Measurements from ENCODE around the gene BCL10.
A peak's percentile ranks its signal among the peaks of the same experiment; 100 is the strongest.
"Not testable (repeated sequence)": the region's sequence is repeated elsewhere in the genome, so short reads cannot be mapped to it uniquely, and the experiment has no call there.

The BCL10 gene

DNA sequence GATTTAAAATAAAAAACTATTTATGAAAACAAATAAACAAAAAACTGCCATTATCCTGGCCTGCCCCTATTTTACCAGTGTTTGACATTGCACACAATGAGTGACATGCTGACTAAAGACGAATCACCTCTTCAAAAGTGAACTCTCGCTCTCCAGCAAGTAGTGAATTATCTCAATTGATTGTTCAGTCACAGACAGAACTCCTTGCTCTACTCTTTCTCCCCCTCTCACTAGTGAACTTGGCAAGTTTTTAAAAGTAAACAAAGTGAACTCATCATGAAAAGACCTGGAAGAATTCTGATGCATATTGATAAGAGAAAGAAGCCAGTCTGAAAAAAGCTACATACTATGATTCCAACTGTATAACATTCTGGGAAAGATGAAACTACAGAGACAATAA is 12.3 kb downstream of the BCL10 start:
- no peak for DNase-seq (ENCODE audit: low read depth)

DNA sequence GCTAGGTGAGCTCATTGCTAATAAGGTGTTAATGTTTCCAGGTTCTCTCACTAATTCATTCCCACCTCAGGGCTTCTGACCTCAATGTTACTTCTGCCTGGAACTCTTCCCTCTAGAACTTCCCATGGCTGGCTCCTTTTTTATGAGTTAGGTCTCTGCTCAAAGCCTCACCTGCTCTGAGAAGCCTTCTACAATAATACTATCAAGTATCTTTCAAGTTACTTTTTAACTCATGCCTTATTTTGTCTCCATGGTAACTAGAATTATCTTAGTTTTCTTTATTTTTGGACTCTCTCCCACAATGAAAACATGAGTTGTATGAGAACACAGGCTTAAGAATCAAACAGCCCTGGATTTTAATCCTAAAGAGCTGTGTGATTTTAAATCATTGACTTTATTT is 13.4 kb downstream of the BCL10 start:
- no peak for DNase-seq (ENCODE audit: low read depth)

- DNase-seq (ENCODE audit: low read depth): no peak
Measured at GRCh38 chr1:85259912-85260274, 16.5 kb downstream of the BCL10 start.

- peak; percentile 57 for DNase-seq (ENCODE audit: low read depth)
Measured at GRCh38 chr1:85259118-85259911, 17.1 kb downstream of the BCL10 start, which contains the start of gene C1orf52. TSS of gene C1orf52 (minus strand) at chr1:85259662. CDS start at chr1:85259633, 29 bp downstream.

GRCh38 chr1:85258536-85259117 is 17.8 kb downstream of the BCL10 start:
- no peak for DNase-seq (ENCODE audit: low read depth)

- DNase-seq (ENCODE audit: low read depth): not testable (repeated sequence)
Measured at GRCh38 chr1:85249042-85249441, 27.4 kb downstream of the BCL10 start.

DNA sequence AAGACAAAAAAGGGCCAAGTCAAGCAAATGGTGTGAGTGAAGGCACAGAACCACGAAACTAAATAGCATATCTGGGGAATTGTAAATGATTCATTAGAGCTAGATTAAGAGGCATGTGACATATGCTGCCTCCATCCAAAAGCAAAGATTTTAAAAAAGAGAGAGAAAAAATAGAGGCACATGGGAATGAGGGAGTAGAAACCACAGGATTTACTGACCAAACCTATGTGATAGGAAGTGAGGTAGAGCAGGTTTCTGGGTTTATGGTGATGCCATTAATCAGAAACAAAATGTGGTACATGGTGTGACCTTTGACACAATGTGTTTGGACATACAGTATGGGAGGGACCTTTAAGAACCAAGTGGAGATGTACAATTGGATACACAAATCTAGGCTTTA is 30.5 kb downstream of the BCL10 start:
- DNase-seq (ENCODE audit: low read depth): no peak

- no peak for DNase-seq (ENCODE audit: low read depth)
Measured at GRCh38 chr1:85245456-85245855, 31.0 kb downstream of the BCL10 start.

GRCh38 chr1:85244271-85245061 is 32.0 kb downstream of the BCL10 start:
- peak; percentile 39 for DNase-seq (ENCODE audit: low read depth)

GRCh38 chr1:85243372-85243771 is 33.1 kb downstream of the BCL10 start:
- DNase-seq (ENCODE audit: low read depth): no peak

- DNase-seq (ENCODE audit: low read depth): no peak
Measured at GRCh38 chr1:85240643-85241042, 35.8 kb downstream of the BCL10 start.

- DNase-seq (ENCODE audit: low read depth): no peak
Measured at GRCh38 chr1:85240174-85240601, 36.2 kb downstream of the BCL10 start.

DNA sequence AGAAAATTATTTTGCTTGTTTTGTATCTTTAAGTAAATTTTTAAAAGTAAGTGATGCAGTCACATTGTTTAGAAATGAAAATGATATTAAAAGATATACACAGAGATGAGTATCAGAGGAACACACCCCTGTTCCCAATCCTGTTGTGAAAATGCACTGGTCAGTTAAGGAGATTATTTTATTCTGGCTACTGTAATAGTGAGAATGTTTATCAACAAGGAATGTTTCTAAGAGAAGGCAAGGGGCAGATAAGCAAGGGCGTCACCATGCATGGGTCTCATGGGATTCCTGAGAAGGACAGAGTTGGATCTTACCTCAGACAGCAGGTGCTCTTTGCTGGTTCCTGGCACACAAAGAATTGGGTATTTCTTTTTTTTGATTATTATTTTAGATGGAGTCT is 38.8 kb downstream of the BCL10 start:
- no peak for DNase-seq (ENCODE audit: low read depth)

GRCh38 chr1:85230305-85230977 is 46.0 kb downstream of the BCL10 start:
- no peak for DNase-seq (ENCODE audit: low read depth)

DNA sequence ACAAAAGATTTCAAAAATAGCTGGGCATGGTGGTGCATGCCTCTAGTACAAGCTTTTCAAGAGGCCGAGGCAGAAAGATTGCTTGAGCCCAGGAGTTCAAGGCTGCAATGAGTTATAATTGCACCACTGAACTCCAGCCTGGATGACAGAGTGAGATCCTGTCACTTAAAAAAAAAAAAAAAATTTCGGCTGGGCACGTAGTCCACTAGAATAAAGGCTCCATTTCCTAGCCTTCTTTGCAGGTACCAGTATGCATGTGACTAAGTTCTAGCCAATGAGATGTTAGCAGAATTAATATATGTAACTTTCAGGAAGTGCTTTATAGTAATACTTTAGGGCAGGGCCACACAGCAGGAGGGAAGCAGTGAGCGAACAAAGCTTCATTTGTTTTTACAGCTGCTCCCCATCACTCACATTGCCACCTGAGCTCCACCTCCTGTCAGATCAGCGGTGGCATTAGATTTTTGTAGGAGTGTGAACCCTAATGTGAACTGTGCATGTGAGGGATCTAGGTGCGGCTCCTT is 46.8 kb downstream of the BCL10 start:
- no peak for DNase-seq (ENCODE audit: low read depth)

- DNase-seq (ENCODE audit: low read depth): no peak
Measured at GRCh38 chr1:85228972-85229371, 47.5 kb downstream of the BCL10 start.

DNA sequence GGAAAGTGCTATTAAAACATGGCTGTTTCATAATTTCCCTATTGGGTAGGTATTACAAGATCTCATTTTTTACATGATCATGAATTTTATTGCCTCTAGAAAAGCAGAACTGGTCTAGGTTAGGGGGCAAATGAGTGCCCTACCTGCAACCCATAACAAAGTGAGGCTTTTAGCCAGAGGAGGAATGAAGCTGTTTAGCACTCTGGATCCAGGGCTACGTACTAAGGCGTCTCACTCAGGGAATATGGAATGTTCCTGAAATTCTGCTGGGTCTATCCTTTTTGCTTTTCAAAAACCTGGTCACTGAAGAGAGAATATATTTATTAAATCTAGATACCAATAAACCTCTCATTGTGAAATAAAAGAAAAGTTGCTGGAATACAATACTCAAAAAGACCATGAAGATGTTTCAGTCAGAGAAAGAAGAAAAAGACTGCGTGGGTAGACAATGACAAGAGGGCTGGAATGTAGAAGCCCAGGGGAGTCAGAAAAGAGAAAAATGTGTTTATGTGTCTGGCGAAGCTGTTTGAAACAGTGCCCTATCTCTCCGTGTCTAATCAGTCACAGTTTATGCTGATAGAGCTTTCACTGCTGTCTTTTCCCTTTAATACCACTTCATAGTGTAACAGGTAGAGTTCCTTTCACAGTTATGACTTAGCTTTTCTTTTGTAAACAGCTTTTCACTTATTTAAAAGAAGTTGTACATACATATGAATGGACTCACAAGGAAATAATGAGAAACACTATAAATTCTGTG is 50.6 kb downstream of the BCL10 start:
- no peak for DNase-seq (ENCODE audit: low read depth)

DNA sequence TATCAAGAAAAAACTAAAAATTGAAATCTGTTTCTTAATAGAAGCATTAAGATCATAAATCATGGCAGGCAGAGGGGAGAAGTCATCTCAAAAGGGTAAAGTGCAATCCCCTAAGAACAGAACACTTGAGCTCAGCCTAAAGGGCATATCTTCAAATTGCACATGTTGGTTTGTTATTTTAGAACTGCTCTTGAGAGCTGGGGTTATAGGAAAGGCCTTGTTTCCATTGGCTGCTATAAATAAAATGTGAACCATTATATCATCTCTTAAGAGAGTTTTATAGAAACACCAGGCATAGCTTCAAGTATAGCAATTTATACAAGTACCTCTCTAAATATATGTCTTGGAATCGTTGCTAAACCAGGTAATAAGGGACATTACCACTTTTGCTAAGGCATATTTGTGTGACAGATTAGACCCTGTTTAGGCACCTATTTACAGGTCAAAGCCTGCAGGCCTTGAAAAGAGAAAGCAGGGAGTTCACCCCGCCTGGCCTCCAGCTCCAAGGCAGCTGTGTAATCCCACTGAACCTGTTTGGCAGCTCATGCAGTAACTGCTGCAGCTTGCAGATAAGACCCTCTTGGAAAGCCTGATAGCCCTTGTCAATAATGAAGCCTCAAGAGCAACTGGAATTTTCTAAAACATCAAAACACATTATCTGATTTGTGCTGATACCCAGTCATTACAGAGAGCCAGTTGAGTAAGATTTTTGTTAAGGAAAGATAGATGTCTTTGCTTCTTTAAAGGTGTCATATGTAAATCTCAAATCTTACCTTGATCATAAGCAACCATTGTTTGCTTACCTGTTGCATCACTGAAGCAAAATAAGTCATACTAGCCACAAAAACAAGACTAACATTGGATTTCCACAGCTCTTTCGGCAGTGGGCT is 51.5 kb downstream of the BCL10 start:
- DNase-seq (ENCODE audit: low read depth): no peak

DNA sequence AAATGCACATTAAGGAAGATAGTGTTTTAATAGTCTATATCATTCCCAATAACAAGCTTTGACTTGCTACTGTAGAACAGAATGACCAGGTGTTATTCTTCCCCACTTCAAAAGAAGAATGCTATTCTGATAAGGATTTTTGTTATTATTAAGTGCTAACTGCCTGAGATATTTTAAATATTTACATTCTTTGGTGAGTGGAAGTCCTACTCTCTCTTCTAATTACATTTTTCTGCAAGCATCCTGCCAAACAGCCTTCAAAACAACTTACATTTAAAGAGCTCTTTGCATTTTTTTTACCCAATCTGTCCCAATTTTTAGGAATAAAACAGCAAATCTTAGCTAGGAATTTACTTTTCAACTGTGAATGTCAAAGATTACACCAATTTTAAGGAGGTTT is 52.1 kb downstream of the BCL10 start:
- no peak for DNase-seq (ENCODE audit: low read depth)

DNA sequence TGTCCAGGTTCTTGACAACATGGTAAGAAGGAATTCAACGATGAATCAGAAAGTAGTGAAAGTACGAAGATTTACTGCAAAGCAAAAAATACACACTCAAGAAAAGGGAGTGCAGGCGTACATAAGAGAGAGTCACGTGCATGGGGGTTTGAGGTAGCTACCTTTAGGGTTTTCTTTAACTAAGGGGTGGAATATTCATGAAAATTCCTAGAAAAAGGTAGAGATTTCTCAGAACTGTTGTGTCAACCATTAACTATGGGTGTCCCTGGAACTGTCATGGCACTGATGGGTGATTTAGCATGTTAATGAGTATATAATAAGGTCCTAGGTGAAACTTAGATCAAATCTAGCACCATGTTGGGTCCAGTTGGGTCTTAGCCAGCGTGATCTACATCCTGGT is 53.1 kb downstream of the BCL10 start:
- no peak for DNase-seq (ENCODE audit: low read depth)
